Caco-2 (cell line): ENCODE measurements around the gene APP. TPM values are rescaled to one million over a fixed set of nuclear protein-coding genes. Genes with fewer than 3 reads are reported as not detected.
A peak's percentile ranks its signal among the peaks of the same experiment; 100 is the strongest.

ENCODE experiments used
- Bru-seq: library from RNA; stranded (reverse); fragments of 400-500 nt; gene quantifications from one replicate; lab custom pipeline; 2021; lab: Mats Ljungman, UMichigan
- BruChase-seq, 2 experiments: library from RNA; stranded (reverse); fragments of 400-500 nt; gene quantifications; one replicate each; lab custom pipeline; 2021; lab: Mats Ljungman, UMichigan
- BruUV-seq: library from RNA; stranded (reverse); fragments of 400-500 nt; replicated peaks from 2 replicates; lab custom pipeline; 2021; lab: Mats Ljungman, UMichigan
- CTCF ChIA-PET: fragments of 300-600 bp; sonication (Branson Sonifier 250); formaldehyde crosslinking; loops from one replicate; lab custom pipeline; 2022; ENCODE audit warnings: antibody characterized with exemption; lab: Charles Lee
- POLR2A ChIA-PET: fragments of 300-600 bp; sonication (Branson Sonifier 250); formaldehyde crosslinking; loops from one replicate; lab custom pipeline; 2022; ENCODE audit warnings: antibody characterized with exemption; lab: Charles Lee
- DNase-seq, 2 experiments: peaks; one replicate each; pipeline versions ENCODE4 v3.0.0 to v3.0.0-alpha.2; 2020 to 2022
- H3K27me3 ChIP-seq: replicated peaks from 2 replicates; pipeline ENCODE4 v1.6.0; 2011; ENCODE audit warnings: low read length; ENCODE audit not compliant: control insufficient read depth, insufficient read depth
- H3K36me3 ChIP-seq: 2 replicates; pipeline ENCODE4 v1.5.1; 2011; ENCODE audit warnings: low read length; ENCODE audit not compliant: control insufficient read depth, insufficient read depth
- H3K4me1 ChIP-seq: fragments of 250-450 bp; sonication (Bioruptor Pico); 2 replicates; pipeline ENCODE4 v1.5.1; 2020; ENCODE audit warnings: mild to moderate bottlenecking
- H3K4me3 ChIP-seq: 2 replicates; pipeline ENCODE4 v1.5.1; 2011; ENCODE audit warnings: low read depth, mild to moderate bottlenecking, control low read depth, low read length
- H3K9me3 ChIP-seq: fragments of 250-450 bp; sonication (Bioruptor Pico); 2 replicates; pipeline ENCODE4 v1.5.1; 2020; ENCODE audit warnings: mild to moderate bottlenecking, moderate library complexity
- H3K27ac Mint-ChIP-seq: one replicate; pipeline ENCODE4 v1.8.0; 2022; ENCODE audit warnings: mixed read lengths; ENCODE audit not compliant: unreplicated experiment
- H3K27me3 Mint-ChIP-seq: one replicate; pipeline ENCODE4 v1.8.0; 2022; ENCODE audit warnings: mixed read lengths; ENCODE audit not compliant: insufficient read depth, unreplicated experiment
- H3K36me3 Mint-ChIP-seq: one replicate; pipeline ENCODE4 v1.8.0; 2022; ENCODE audit warnings: mild to moderate bottlenecking, mixed read lengths; ENCODE audit not compliant: insufficient read depth, unreplicated experiment
- H3K4me1 Mint-ChIP-seq: one replicate; pipeline ENCODE4 v1.8.0; 2022; ENCODE audit warnings: low read depth, mixed read lengths; ENCODE audit not compliant: unreplicated experiment
- H3K4me3 Mint-ChIP-seq: one replicate; pipeline ENCODE4 v1.8.0; 2022; ENCODE audit warnings: mild to moderate bottlenecking, moderate library complexity, mixed read lengths; ENCODE audit not compliant: unreplicated experiment
- H3K9me3 Mint-ChIP-seq: one replicate; pipeline ENCODE4 v1.8.0; 2022; ENCODE audit warnings: mixed read lengths; ENCODE audit not compliant: unreplicated experiment
- intact Hi-C: fragments of 100-400 bp; cut with micrococcal nuclease; formaldehyde crosslinking; loops from one replicate; pipeline ENCODE4 v1.10.0; 2022; ENCODE audit not compliant: unreplicated experiment
- long read RNA-seq: library from polyadenylated mRNA; stranded (forward); transcript quantifications from one replicate; pipeline ENCODE4 v2.0.0, GENCODE V29; 2022
- total RNA-seq: library from RNA; stranded (reverse); gene quantifications from 2 replicates; pipeline ENCODE4 v1.2.3, GENCODE V29; 2022
- TF ChIP-seq, protein P1 (sequence below), 2 experiments: fragments of 200-600 bp in 1 of 2; IDR thresholded peaks; 1 replicate in 1 of 2; 2 replicates in 1 of 2; pipeline versions ENCODE4 v1.5.1 to v1.8.0; 2011 to 2022; ENCODE audit warnings: antibody characterized with exemption in 1 of 2, control low read depth in 1 of 2, inconsistent platforms in 1 of 2, low read depth in 1 of 2, low read length in 1 of 2, mild to moderate bottlenecking in 1 of 2, moderate library complexity in 1 of 2; ENCODE audit not compliant: insufficient read depth in 1 of 2, severe bottlenecking in 1 of 2, unreplicated experiment in 1 of 2

APP gene
- total RNA-seq (324 and 331 TPM in 2 replicates), Bru-seq, nascent RNA (percentile 89 among the genes with signal in this experiment), BruChase-seq, experiment 1, labeled RNA remaining after a 2-hour chase (percentile 75 among the genes with signal in this experiment), BruChase-seq, experiment 2, labeled RNA remaining after a 6-hour chase (percentile 80 among the genes with signal in this experiment)
- long read RNA-seq, transcript APP-201 (18 exons, 3,467 nt), result major isoform, 33 of 143 reads
- long read RNA-seq, transcript APP-204 (17 exons, 3,543 nt), result minor isoform, 21 of 143 reads
- long read RNA-seq, partial matches to known transcripts, result 50 of 143 reads
- long read RNA-seq, other reads (novel, unspliced or antisense), result 35 of 143 reads

DNA sequence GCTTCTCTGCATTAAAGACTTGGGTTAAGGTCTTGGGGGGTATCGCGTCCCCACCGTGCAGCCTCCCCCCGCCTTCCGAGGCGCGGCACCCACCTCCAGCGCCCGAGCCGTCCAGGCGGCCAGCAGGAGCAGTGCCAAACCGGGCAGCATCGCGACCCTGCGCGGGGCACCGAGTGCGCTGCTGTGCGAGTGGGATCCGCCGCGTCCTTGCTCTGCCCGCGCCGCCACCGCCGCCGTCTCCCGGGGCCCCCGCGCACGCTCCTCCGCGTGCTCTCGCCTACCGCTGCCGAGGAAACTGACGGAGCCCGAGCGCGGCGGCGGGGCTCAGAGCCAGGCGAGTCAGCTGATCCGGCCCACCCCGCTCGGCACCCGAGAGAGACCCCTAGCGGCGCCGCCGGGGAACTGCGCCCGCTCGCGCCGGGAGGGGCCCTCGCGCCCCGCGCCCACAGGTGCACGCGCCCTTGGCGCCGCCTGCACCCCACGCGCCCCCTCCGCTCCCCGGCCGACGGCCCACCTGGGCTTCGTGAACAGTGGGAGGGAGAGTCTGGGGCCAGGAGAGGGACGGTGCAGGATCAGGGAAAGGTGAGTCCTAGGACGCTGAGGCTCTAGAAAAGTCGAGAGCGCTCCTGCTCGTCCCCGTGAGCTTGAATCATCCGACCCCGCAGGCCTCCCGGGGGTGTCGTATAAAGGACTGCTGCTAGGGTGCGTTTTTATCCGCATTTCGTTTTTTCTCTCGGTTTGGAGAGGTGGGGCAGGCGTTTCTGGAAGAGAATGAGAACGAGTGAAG, at the start of gene APP:
Gene APP, minus strand, starts transcription at position 300 of the 787 bp plus-strand sequence. Its CDS starts 150 bp downstream, at position 150.
- ChIA-PET CTCF (interaction anchor here (1.0 kb wide), 2 partner anchors 21 to 22 kb away, joined by 3 read pairs; no protein-coding TSS in a partner anchor), POLR2A (interaction anchor here (0.5 to 1.0 kb wide), 3 partner anchors 54 to 1898 kb away, joined by 3 read pairs; no protein-coding TSS in a partner anchor)
- intact Hi-C loops, result loop anchor here (1.0 to 5.0 kb wide), 2 partner anchors 289 to 547 kb away; no protein-coding TSS in a partner anchor
- Mint-ChIP-seq H3K36me3 (peaks cover 33% of the 10 kb centered on the region), H3K27me3 (no peaks in the 10 kb centered on the region), H3K27ac (peak within 1 kb of the TSS; percentile 88), H3K4me1 (peaks cover 18% of the 10 kb centered on the region), H3K9me3 (no peaks in the 10 kb centered on the region), H3K4me3 (peak within 1 kb of the TSS; percentile 86)
- no peaks in the 10 kb centered on the region for H3K9me3 ChIP-seq
- H3K36me3 ChIP-seq, result no peaks in the 10 kb centered on the region
- DNase-seq, result peak; percentile 75 to 92
- no peaks in the 10 kb centered on the region for H3K27me3 ChIP-seq
- peak within 1 kb of the TSS; percentile 97 for H3K4me3 ChIP-seq
- BruUV-seq, result no TSS peak
- peaks cover 25% of the 10 kb centered on the region for H3K4me1 ChIP-seq
- TF ChIP-seq, protein P1, sequence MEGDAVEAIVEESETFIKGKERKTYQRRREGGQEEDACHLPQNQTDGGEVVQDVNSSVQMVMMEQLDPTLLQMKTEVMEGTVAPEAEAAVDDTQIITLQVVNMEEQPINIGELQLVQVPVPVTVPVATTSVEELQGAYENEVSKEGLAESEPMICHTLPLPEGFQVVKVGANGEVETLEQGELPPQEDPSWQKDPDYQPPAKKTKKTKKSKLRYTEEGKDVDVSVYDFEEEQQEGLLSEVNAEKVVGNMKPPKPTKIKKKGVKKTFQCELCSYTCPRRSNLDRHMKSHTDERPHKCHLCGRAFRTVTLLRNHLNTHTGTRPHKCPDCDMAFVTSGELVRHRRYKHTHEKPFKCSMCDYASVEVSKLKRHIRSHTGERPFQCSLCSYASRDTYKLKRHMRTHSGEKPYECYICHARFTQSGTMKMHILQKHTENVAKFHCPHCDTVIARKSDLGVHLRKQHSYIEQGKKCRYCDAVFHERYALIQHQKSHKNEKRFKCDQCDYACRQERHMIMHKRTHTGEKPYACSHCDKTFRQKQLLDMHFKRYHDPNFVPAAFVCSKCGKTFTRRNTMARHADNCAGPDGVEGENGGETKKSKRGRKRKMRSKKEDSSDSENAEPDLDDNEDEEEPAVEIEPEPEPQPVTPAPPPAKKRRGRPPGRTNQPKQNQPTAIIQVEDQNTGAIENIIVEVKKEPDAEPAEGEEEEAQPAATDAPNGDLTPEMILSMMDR (IDR thresholded peaks at IDR 0.05; ENCODE audit: insufficient read depth in 1 of 2, low read depth in 1 of 2, low read length in 1 of 2, severe bottlenecking in 1 of 2, unreplicated experiment in 1 of 2), result peak; percentile 69 to 84

DNA sequence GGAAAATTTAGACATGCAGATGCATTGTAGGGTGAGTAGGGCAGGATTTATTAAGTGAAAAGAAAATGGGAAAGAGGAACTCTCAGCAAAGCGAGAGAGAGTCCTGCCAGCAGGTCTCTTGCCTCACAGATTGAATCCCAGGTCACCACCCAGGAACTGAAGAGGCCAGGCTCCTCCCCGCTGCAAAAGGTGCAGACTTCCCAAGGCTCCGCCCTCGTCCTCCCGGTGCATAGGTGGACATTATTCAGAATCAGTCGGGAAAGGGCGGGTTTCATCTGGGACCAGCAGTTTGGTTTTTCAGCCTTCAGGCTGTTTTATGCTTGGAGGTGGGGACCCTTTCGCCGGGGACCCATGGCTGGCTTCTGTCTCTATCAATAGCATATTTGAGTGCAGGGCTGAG, 41.6 kb upstream of the APP start:
- H3K4me3 Mint-ChIP-seq, result no peak overlapping the region
- H3K4me1 ChIP-seq, result no peaks in the 10 kb centered on the region
- no peaks in the 10 kb centered on the region for H3K27me3 Mint-ChIP-seq
- DNase-seq, result peak in 1 of 2 experiments; percentile 3
- no peaks in the 10 kb centered on the region for H3K36me3 ChIP-seq
- no peaks in the 10 kb centered on the region for H3K27me3 ChIP-seq
- H3K36me3 Mint-ChIP-seq, result no peaks in the 10 kb centered on the region
- H3K4me1 Mint-ChIP-seq, result no peaks in the 10 kb centered on the region
- intact Hi-C loops, result no loop called here
- no TSS peak for BruUV-seq
- CTCF ChIA-PET, result no interaction called here
- POLR2A ChIA-PET, result no interaction called here
- peaks cover 11% of the 10 kb centered on the region for H3K9me3 Mint-ChIP-seq
- no peak overlapping the region for H3K27ac Mint-ChIP-seq
- no peaks in the 10 kb centered on the region for H3K9me3 ChIP-seq
- TF ChIP-seq, protein P1 (IDR thresholded peaks at IDR 0.05; ENCODE audit: insufficient read depth in 1 of 2, low read depth in 1 of 2, low read length in 1 of 2, severe bottlenecking in 1 of 2, unreplicated experiment in 1 of 2), result no peak
- H3K4me3 ChIP-seq, result no peak overlapping the region

DNA sequence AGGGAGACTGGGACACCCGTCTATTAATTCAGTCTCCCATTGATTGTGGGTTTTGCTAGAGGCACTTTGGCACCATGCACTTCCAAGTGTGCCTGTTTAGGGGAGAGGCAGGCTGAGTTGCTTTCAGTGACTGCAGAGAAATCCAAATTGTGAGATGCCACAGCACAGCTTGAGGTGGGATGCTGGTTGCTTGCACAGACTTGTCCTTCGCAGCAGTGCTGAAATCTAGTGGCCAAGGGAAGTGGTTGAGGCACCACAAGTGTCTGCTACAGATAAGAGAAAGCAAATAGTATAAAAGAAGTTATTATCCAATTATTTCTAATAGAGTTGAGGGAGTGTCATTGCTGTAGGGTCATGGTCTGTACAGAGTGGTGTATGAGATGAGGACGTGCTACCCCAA, 40.0 kb upstream of the APP start:
- no peaks in the 10 kb centered on the region for H3K9me3 ChIP-seq
- no TSS peak for BruUV-seq
- TF ChIP-seq, protein P1 (IDR thresholded peaks at IDR 0.05; ENCODE audit: insufficient read depth in 1 of 2, low read depth in 1 of 2, low read length in 1 of 2, severe bottlenecking in 1 of 2, unreplicated experiment in 1 of 2), result no peak

More for the DNA sequence above, 40.0 kb upstream of the APP start:
- ChIA-PET CTCF (no interaction called here), POLR2A (no interaction called here)
- Histone ChIP-seq H3K27me3 (no peaks in the 10 kb centered on the region), H3K36me3 (no peaks in the 10 kb centered on the region), H3K4me3 (no peak overlapping the region), H3K4me1 (no peaks in the 10 kb centered on the region)
- Mint-ChIP-seq H3K27me3 (no peaks in the 10 kb centered on the region), H3K9me3 (no peaks in the 10 kb centered on the region), H3K4me3 (no peak overlapping the region), H3K4me1 (no peaks in the 10 kb centered on the region), H3K27ac (no peak overlapping the region), H3K36me3 (no peaks in the 10 kb centered on the region)
- intact Hi-C loops, result no loop called here
- no peak for DNase-seq
